Measurements from ENCODE around the gene DUS1L.

DNA sequence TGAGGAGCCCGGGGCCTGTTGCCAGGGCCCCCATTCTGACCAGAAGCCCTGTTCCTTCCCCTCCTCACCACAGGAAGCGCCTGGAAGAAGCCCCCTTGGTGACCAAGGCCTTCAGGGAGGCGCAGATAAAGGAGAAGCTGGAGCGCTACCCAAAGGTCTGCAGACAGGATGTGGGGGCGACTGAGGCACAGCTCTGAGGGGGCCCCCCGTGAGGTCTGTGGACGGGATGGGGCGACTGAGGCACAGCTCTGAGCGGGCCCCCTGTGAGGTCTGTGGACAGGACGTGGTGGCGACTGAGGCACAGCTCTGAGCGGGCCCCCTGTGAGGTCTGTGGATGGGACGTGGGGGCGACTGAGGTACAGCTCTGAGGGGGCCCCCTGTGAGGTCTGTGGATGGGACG, 56.2 kb downstream of the DUS1L start:
- TF ChIP-seq, protein P1, sequence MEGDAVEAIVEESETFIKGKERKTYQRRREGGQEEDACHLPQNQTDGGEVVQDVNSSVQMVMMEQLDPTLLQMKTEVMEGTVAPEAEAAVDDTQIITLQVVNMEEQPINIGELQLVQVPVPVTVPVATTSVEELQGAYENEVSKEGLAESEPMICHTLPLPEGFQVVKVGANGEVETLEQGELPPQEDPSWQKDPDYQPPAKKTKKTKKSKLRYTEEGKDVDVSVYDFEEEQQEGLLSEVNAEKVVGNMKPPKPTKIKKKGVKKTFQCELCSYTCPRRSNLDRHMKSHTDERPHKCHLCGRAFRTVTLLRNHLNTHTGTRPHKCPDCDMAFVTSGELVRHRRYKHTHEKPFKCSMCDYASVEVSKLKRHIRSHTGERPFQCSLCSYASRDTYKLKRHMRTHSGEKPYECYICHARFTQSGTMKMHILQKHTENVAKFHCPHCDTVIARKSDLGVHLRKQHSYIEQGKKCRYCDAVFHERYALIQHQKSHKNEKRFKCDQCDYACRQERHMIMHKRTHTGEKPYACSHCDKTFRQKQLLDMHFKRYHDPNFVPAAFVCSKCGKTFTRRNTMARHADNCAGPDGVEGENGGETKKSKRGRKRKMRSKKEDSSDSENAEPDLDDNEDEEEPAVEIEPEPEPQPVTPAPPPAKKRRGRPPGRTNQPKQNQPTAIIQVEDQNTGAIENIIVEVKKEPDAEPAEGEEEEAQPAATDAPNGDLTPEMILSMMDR (IDR thresholded peaks at IDR 0.05; ENCODE audit: poor library complexity), result no peak
- TF ChIP-seq EZH2 (IDR thresholded peaks at IDR 0.05; ENCODE audit: borderline replicate concordance), result no peak
